IMR-90 (cell line): ENCODE data around the gene SPDYE1. TPM values are rescaled to one million over a fixed set of nuclear protein-coding genes. Genes with fewer than 3 reads are reported as not detected.

Experiments used
- ATAC-seq: fragments of 200-7000 bp; cut with Tn5 transposase; 2 replicates; pipeline ENCODE4 v1.9.1; 2020; ENCODE audit warnings: low read depth, mild to moderate bottlenecking, moderate library complexity
- BruUV-seq: library from RNA; stranded (reverse); fragments of 400-500 nt; replicated peaks from 2 replicates; lab custom pipeline; 2021; lab: Mats Ljungman, UMichigan
- CTCF ChIA-PET: fragments of 300-600 bp; formaldehyde crosslinking; extraction: SDS; loops from one replicate; lab custom pipeline; 2021; ENCODE audit warnings: antibody characterized with exemption; lab: Yijun Ruan, JAX
- POLR2A ChIA-PET: fragments of 300-600 bp; sonication (Branson Sonifier 250); formaldehyde crosslinking; loops from one replicate; lab custom pipeline; 2022; ENCODE audit warnings: antibody characterized with exemption; ENCODE audit not compliant: unreplicated experiment; lab: Charles Lee
- DNase-seq: peaks from one replicate; pipeline ENCODE4 v3.0.0; 2013
- H2AFZ ChIP-seq: replicated peaks from 2 replicates; pipeline ENCODE3; 2013; ENCODE audit warnings: low read length, mild to moderate bottlenecking; ENCODE audit not compliant: poor library complexity
- H2AK5ac ChIP-seq: 2 replicates; pipeline ENCODE4 v1.6.1; 2013; ENCODE audit warnings: low read depth, low read length, inconsistent platforms
- H2AK9ac ChIP-seq: replicated peaks from 2 replicates; pipeline ENCODE3; 2013; ENCODE audit warnings: mild to moderate bottlenecking, low read depth, low read length, moderate library complexity; ENCODE audit not compliant: poor library complexity
- H2BK120ac ChIP-seq: 2 replicates; pipeline ENCODE4 v1.6.1; 2013; ENCODE audit warnings: low read depth, low read length, inconsistent platforms
- H2BK15ac ChIP-seq: 3 replicates; pipeline ENCODE4 v1.6.1; 2013; ENCODE audit warnings: low read depth, low read length, inconsistent platforms
- H2BK20ac ChIP-seq: 2 replicates; pipeline ENCODE4 v1.6.1; 2013; ENCODE audit warnings: low read depth, mild to moderate bottlenecking, inconsistent platforms, low read length, moderate library complexity
- H2BK5ac ChIP-seq: 2 replicates; pipeline ENCODE4 v1.6.1; 2013; ENCODE audit warnings: mild to moderate bottlenecking, low read depth, low read length, inconsistent platforms; ENCODE audit not compliant: poor library complexity, severe bottlenecking
- H3K14ac ChIP-seq: replicated peaks from 2 replicates; pipeline ENCODE4 v1.6.1; 2013; ENCODE audit warnings: low read depth, low read length, inconsistent platforms
- H3K18ac ChIP-seq: 2 replicates; pipeline ENCODE4 v1.6.1; 2013; ENCODE audit warnings: low read depth, low read length, control low read depth
- H3K23ac ChIP-seq: 2 replicates; pipeline ENCODE4 v1.6.1; 2013; ENCODE audit warnings: low read depth, low read length, inconsistent platforms
- H3K27ac ChIP-seq: 2 replicates; pipeline ENCODE4 v1.5.1; 2013; ENCODE audit warnings: mild to moderate bottlenecking, control low read depth, low read length; ENCODE audit not compliant: insufficient read depth
- H3K27me3 ChIP-seq: 2 replicates; pipeline ENCODE4 v1.6.1; 2013; ENCODE audit warnings: low read length; ENCODE audit not compliant: control insufficient read depth, insufficient read depth
- H3K36me3 ChIP-seq: 2 replicates; pipeline ENCODE4 v1.6.1; 2013; ENCODE audit warnings: low read length, mixed read lengths; ENCODE audit not compliant: control insufficient read depth, insufficient read depth
- H3K4ac ChIP-seq: 2 replicates; pipeline ENCODE4 v1.6.1; 2013; ENCODE audit warnings: low read depth, low read length, inconsistent platforms
- H3K4me1 ChIP-seq: 2 replicates; pipeline ENCODE4 v1.6.1; 2013; ENCODE audit warnings: low read length, mixed read lengths; ENCODE audit not compliant: control insufficient read depth, insufficient read depth
- H3K4me2 ChIP-seq: 2 replicates; pipeline ENCODE4 v1.6.1; 2013; ENCODE audit warnings: low read depth, mild to moderate bottlenecking, control low read depth, low read length, moderate library complexity
- H3K4me3 ChIP-seq: 2 replicates; pipeline ENCODE4 v1.5.1; 2013; ENCODE audit warnings: low read depth, mild to moderate bottlenecking, control low read depth, low read length, moderate library complexity; ENCODE audit not compliant: insufficient read depth
- H3K56ac ChIP-seq: 2 replicates; pipeline ENCODE4 v1.6.1; 2013; ENCODE audit warnings: low read length, inconsistent platforms; ENCODE audit not compliant: insufficient read depth; ENCODE audit errors: extremely low read depth
- H3K79me1 ChIP-seq, 2 experiments: 2 replicates each; pipeline ENCODE4 v1.6.1; 2013; ENCODE audit warnings: low read length in 2 of 2, inconsistent platforms in 1 of 2, low read depth in 1 of 2
- H3K9ac ChIP-seq: 2 replicates; pipeline ENCODE4 v1.6.1; 2013; ENCODE audit warnings: low read depth, low read length, control low read depth
- H3K9me1 ChIP-seq: 2 replicates; pipeline ENCODE4 v1.6.1; 2013; ENCODE audit warnings: low read length, inconsistent platforms; ENCODE audit not compliant: insufficient read depth
- H3K9me3 ChIP-seq: 2 replicates; pipeline ENCODE4 v1.6.1; 2013; ENCODE audit warnings: low read length; ENCODE audit not compliant: control insufficient read depth, insufficient read depth
- H4K20me1 ChIP-seq: 2 replicates; pipeline ENCODE4 v1.6.1; 2013; ENCODE audit warnings: low read length, inconsistent platforms; ENCODE audit not compliant: insufficient read depth
- H4K5ac ChIP-seq: 2 replicates; pipeline ENCODE4 v1.6.1; 2013; ENCODE audit warnings: mild to moderate bottlenecking, low read depth, low read length, control low read depth
- H4K8ac ChIP-seq, 2 experiments: 2 replicates each; pipeline ENCODE4 v1.6.1; 2013; ENCODE audit warnings: low read depth in 2 of 2, low read length in 2 of 2, control low read depth in 1 of 2, inconsistent platforms in 1 of 2
- H4K91ac ChIP-seq: 2 replicates; pipeline ENCODE4 v1.6.1; 2013; ENCODE audit warnings: low read depth, low read length, inconsistent platforms; ENCODE audit not compliant: insufficient read depth
- BHLHE40 ChIP-seq: fragments of 150-350 bp; IDR thresholded peaks from 2 replicates; pipeline ENCODE4 v1.6.1; 2016; ENCODE audit warnings: mild to moderate bottlenecking, low read depth, low read length
- CEBPB ChIP-seq: IDR thresholded peaks from 2 replicates; pipeline ENCODE4 v1.6.1; 2012; ENCODE audit warnings: low read depth, low read length, improper control_type of control experiment
- CHD1 ChIP-seq: IDR thresholded peaks from 2 replicates; pipeline ENCODE4 v1.6.1; 2012; ENCODE audit warnings: low read depth, low read length, improper control_type of control experiment
- FOS ChIP-seq: fragments of 150-350 bp; IDR thresholded peaks from 2 replicates; pipeline ENCODE4 v1.6.1; 2016; ENCODE audit warnings: low read depth, low read length
- MAFK ChIP-seq: IDR thresholded peaks from 2 replicates; pipeline ENCODE4 v1.6.1; 2012; ENCODE audit warnings: low read depth, low read length, improper control_type of control experiment
- MAZ ChIP-seq: IDR thresholded peaks from 2 replicates; pipeline ENCODE4 v1.6.1; 2012; ENCODE audit warnings: low read depth, mild to moderate bottlenecking, low read length, improper control_type of control experiment, moderate library complexity, borderline replicate concordance
- MXI1 ChIP-seq: IDR thresholded peaks from 2 replicates; pipeline ENCODE4 v1.6.1; 2012; ENCODE audit warnings: low read depth, mild to moderate bottlenecking, low read length, moderate library complexity, borderline replicate concordance
- NFE2L2 ChIP-seq: fragments of 150-350 bp; IDR thresholded peaks from 2 replicates; pipeline ENCODE4 v1.6.1; 2016; ENCODE audit warnings: low read depth, mild to moderate bottlenecking, low read length
- POLR2A ChIP-seq: IDR thresholded peaks from 2 replicates; pipeline ENCODE4 v1.6.1; 2012; ENCODE audit warnings: mild to moderate bottlenecking, low read depth, low read length
- RAD21 ChIP-seq: IDR thresholded peaks from 2 replicates; pipeline ENCODE4 v1.6.1; 2012; ENCODE audit warnings: low read length, improper control_type of control experiment
- RCOR1 ChIP-seq: IDR thresholded peaks from 2 replicates; pipeline ENCODE4 v1.6.1; 2012; ENCODE audit warnings: mild to moderate bottlenecking, low read length, improper control_type of control experiment; ENCODE audit not compliant: insufficient replicate concordance
- RFX5 ChIP-seq: IDR thresholded peaks from 2 replicates; pipeline ENCODE4 v1.8.0; 2012; ENCODE audit warnings: low read depth, mild to moderate bottlenecking, low read length, moderate library complexity
- SMC3 ChIP-seq: fragments of 150-350 bp; IDR thresholded peaks from 2 replicates; pipeline ENCODE4 v1.6.1; 2016; ENCODE audit warnings: low read depth, mild to moderate bottlenecking, antibody characterized with exemption, low read length, moderate library complexity
- WGBS, 2 experiments: methylation state at CpG; one replicate each; pipeline versions ENCODE4 v1.1.5 to v1.1.7; 2013; ENCODE audit warnings: missing lambda C conversion rate in 2 of 2; ENCODE audit not compliant: insufficient read length in 1 of 2; ENCODE audit errors: extremely low coverage in 2 of 2; 5-methylcytosine and 5-hydroxymethylcytosine counted together
- dilution Hi-C: fragments of 300-500 bp; cut with HindIII; formaldehyde crosslinking; loops from one replicate; pipeline ENCODE4 v1.14.3; 2018; ENCODE audit warnings: low sequenced_read_pairs; ENCODE audit not compliant: unreplicated experiment
- in situ Hi-C: fragments of 300-500 bp; cut with MboI; formaldehyde crosslinking; loops from 3 replicates; pipeline ENCODE4 v1.14.3; 2019; ENCODE audit warnings: low sequenced_read_pairs, inconsistent platforms, mixed read lengths
- intact Hi-C: fragments of 100-400 bp; cut with micrococcal nuclease; formaldehyde crosslinking; loops from 2 replicates; pipeline ENCODE4 v1.10.0; 2022
- polyA plus RNA-seq, 3 experiments: library from polyadenylated mRNA; depleted of rRNA; stranded (reverse); fragments of >200 nt; gene quantifications; 2 replicates each; pipeline ENCODE4 v1.2.3, GENCODE V29; 2012; ENCODE audit warnings: low replicate concordance in 1 of 3
- total RNA-seq: library from RNA; depleted of rRNA; stranded (reverse); fragments of >200 nt; gene quantifications from 2 replicates; pipeline ENCODE4 v1.2.3, GENCODE V29; 2012
- TF ChIP-seq, protein P1 (sequence below): fragments of 150-350 bp; IDR thresholded peaks from 2 replicates; pipeline ENCODE4 v1.6.1; 2016; ENCODE audit warnings: low read depth, mild to moderate bottlenecking, low read length, moderate library complexity, borderline replicate concordance
- TF ChIP-seq, protein P2 (sequence below): fragments of 150-350 bp; IDR thresholded peaks from 2 replicates; pipeline ENCODE4 v1.6.1; 2017; ENCODE audit warnings: mild to moderate bottlenecking, antibody characterized with exemption, low read length, low read depth
- TF ChIP-seq, protein P3 (sequence below): conservative IDR thresholded peaks from 2 replicates; pipeline ENCODE4 v1.5.1; 2012; ENCODE audit warnings: mild to moderate bottlenecking, low read depth, low read length, improper control_type of control experiment

The SPDYE1 gene
- total and polyA plus RNA-seq, 2 of the 4 experiments (the other 2 are of a cell fraction) = not detected

DNA sequence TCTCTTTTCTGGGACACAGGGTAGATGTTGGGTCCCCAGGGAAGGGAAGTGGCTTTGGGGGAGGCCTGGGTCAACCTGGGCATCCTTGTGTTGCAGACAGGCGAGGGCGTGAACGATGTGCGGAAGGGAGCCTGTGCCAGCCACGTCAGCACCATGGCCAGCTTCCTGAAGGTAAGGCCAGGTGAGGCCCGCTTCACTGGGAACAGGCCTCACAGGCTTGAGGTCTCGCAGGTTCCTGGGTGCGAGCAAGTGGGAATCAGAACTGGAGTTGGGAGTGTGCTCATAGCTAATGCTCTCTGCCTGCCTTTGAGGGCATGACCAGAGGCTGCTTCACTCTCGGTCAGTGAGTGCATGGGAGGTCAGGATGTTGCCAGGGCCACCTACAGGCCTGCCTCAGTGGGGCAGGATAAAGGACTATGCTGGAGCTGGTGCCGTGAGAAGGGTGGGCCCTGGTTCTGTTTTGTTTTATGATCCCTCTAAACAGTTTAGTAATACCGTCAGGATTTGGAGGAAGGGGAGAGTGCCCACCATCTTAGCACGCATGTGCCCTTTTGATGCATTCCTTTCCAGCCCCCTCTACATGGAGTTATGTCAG, 55.2 kb downstream of the SPDYE1 start:
- DNase-seq = no peak
- Histone ChIP-seq H3K23ac (no peak overlapping the region), H3K27me3 (no peaks in the 10 kb centered on the region), H3K18ac (no peak overlapping the region), H2AK5ac (no peak overlapping the region), H4K8ac (no peak overlapping the region), H3K4me1 (no peaks in the 10 kb centered on the region), H3K27ac (no peak overlapping the region), H3K4me2 (no peak overlapping the region), H3K14ac (no peak overlapping the region), H3K56ac (no peak overlapping the region), H3K9ac (no peak overlapping the region), H2BK5ac (no peak overlapping the region), H2AFZ (no peak overlapping the region), H4K91ac (no peak overlapping the region), H3K4me3 (no peak overlapping the region), H4K5ac (no peak overlapping the region), H3K36me3 (peaks cover 55% of the 10 kb centered on the region), H3K79me1 (peaks cover 32 to 67% of the 10 kb centered on the region in 2 experiments), H2BK120ac (no peak overlapping the region), H2BK20ac (no peak overlapping the region), H2AK9ac (no peak overlapping the region), H2BK15ac (no peak overlapping the region), H3K9me1 (peaks cover 13% of the 10 kb centered on the region), H3K9me3 (no peaks in the 10 kb centered on the region), H4K20me1 (peaks cover 56% of the 10 kb centered on the region), H3K4ac (no peak overlapping the region)
- dilution Hi-C loops (no loop called here), in situ Hi-C loops (no loop called here), intact Hi-C loops (no loop called here)
- BruUV-seq = no TSS peak
- no peak for ATAC-seq
- POLR2A ChIA-PET = no interaction called here
- TF ChIP-seq, protein P1, sequence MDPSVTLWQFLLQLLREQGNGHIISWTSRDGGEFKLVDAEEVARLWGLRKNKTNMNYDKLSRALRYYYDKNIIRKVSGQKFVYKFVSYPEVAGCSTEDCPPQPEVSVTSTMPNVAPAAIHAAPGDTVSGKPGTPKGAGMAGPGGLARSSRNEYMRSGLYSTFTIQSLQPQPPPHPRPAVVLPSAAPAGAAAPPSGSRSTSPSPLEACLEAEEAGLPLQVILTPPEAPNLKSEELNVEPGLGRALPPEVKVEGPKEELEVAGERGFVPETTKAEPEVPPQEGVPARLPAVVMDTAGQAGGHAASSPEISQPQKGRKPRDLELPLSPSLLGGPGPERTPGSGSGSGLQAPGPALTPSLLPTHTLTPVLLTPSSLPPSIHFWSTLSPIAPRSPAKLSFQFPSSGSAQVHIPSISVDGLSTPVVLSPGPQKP = no peak
- TF ChIP-seq CHD1 (no peak), SMC3 (no peak), MAZ (no peak), RAD21 (no peak), CEBPB (no peak), POLR2A (no peak), RCOR1 (no peak), NFE2L2 (no peak), RFX5 (no peak), BHLHE40 (no peak), MXI1 (no peak), FOS (no peak), MAFK (no peak)
- TF ChIP-seq, protein P2, sequence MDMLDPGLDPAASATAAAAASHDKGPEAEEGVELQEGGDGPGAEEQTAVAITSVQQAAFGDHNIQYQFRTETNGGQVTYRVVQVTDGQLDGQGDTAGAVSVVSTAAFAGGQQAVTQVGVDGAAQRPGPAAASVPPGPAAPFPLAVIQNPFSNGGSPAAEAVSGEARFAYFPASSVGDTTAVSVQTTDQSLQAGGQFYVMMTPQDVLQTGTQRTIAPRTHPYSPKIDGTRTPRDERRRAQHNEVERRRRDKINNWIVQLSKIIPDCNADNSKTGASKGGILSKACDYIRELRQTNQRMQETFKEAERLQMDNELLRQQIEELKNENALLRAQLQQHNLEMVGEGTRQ = no peak
- TF ChIP-seq, protein P3, sequence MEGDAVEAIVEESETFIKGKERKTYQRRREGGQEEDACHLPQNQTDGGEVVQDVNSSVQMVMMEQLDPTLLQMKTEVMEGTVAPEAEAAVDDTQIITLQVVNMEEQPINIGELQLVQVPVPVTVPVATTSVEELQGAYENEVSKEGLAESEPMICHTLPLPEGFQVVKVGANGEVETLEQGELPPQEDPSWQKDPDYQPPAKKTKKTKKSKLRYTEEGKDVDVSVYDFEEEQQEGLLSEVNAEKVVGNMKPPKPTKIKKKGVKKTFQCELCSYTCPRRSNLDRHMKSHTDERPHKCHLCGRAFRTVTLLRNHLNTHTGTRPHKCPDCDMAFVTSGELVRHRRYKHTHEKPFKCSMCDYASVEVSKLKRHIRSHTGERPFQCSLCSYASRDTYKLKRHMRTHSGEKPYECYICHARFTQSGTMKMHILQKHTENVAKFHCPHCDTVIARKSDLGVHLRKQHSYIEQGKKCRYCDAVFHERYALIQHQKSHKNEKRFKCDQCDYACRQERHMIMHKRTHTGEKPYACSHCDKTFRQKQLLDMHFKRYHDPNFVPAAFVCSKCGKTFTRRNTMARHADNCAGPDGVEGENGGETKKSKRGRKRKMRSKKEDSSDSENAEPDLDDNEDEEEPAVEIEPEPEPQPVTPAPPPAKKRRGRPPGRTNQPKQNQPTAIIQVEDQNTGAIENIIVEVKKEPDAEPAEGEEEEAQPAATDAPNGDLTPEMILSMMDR = no peak
- 100% methylated on average over 4 of the region's 12 CpGs; no CpG with 5 or more reads in 1 of the 2 experiments for WGBS, 2 experiments
- CTCF ChIA-PET = no interaction called here
